GM12801 (cell line): ENCODE data around the gene GPX4.

Experiments
- TF ChIP-seq, protein P1 (sequence below): IDR thresholded peaks from one replicate; pipeline ENCODE4 v1.5.1; 2011; ENCODE audit warnings: control low read depth; ENCODE audit not compliant: insufficient read length; ENCODE audit errors: extremely low read depth

The GPX4 gene

DNA sequence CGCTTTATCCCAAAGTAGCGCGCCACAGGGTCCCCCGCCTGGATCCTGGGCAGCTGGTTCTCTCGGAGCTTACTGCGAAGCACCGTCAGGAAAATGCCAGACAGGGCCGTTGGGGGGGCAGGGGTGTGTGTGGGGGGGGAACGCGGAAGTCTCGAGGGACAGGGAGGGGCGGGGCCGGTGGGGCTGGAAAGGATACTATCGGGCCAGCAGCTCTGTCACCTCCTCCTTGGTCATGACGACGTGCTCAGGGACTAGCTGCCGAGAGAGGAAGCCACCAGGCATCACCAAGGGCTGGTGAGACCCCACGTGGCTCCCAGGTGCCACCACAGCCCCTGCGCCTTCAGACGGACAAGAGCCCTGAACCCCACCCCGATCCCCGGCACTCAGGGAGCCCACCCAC, 13.9 kb upstream of the GPX4 start:
- TF ChIP-seq, protein P1, sequence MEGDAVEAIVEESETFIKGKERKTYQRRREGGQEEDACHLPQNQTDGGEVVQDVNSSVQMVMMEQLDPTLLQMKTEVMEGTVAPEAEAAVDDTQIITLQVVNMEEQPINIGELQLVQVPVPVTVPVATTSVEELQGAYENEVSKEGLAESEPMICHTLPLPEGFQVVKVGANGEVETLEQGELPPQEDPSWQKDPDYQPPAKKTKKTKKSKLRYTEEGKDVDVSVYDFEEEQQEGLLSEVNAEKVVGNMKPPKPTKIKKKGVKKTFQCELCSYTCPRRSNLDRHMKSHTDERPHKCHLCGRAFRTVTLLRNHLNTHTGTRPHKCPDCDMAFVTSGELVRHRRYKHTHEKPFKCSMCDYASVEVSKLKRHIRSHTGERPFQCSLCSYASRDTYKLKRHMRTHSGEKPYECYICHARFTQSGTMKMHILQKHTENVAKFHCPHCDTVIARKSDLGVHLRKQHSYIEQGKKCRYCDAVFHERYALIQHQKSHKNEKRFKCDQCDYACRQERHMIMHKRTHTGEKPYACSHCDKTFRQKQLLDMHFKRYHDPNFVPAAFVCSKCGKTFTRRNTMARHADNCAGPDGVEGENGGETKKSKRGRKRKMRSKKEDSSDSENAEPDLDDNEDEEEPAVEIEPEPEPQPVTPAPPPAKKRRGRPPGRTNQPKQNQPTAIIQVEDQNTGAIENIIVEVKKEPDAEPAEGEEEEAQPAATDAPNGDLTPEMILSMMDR, result no peak

DNA sequence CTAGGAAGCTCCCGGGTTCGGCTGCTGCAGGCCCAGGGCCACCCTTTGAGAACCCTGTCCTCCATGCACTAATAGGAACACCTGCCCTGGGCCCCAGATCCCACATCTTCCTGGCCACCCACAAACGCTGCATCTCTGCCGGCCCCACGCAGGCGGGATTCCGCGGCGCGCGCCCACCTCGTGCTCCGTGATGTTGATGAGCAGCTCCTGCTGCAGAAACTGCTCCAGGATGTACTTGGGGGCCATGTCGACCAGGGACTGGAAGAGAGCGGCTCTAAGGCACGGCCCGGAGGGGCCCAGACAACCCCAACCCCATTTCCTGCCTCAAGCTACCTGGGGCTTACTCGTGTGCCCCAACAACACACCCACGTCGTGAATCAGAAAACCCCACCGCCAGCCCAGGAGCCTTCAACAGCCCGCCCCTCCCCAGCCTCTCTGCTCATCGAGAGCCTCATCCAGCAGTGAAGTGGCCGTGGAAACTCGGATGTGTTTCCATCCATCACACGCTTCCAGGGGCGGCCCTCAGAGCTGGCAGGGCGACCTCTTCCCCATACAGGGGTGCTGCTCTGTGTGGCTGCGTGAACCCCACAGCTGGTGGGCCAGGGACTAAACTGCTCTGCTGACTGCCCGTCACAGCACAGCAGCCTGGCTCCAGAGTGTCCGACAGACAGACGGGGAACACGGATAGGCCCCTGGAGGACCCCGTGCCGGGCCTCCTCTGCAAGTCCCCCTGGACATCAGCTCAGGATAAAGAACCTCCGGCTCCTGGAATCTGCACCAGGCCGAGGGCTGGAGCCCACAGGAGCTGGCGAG, 12.9 kb upstream of the GPX4 start:
- TF ChIP-seq, protein P1, result no peak

DNA sequence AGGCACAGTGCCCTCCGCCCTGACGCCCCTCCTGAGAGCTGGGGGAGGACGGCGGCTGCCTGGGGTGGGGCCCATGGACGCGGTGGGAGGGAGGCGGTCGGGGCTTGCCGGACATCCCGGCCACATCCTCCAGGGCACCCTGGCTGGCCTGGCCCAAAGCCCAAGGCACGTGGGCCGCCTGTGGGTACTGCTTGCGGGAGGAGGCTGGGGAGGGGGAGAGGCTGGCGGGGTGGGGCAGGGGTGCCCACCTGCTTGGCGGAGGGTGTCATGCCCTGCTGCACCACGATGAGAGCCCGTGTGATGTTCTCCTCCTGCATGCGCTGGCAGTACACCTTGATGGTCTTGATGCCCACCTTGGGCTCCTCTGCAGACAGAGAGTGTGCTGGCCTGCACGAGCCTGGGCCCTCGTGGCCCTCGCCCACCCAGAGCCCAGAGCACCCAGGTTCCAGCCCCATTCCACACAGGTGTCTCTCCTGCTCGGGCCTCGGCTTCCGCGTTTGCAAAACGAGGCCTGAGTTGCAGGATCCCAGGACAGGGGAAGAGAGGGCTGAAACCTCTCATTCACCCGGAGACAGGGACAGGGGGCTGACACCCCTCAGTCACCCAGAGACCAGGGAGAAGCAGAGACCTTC, 12.1 kb upstream of the GPX4 start:
- TF ChIP-seq, protein P1, result no peak

DNA sequence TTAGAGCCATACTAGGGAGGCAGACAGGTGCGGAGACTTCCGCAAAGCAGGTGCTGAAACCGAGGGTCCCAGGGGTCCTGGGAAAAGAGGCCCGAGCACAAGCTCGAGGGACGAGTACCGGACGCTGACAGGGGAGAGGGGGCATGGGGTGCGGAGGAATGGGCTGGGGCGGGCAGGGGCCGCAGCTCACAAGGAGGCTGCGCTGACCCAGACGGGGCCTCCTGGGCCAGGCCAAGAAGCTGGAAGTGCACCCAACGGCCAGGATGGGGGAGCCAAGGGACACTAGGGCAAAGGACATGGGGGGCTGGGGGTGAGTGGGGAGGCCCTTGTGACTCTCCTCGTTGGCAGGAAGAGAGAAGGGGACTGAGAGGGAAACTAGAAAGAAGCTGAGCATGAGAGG, 10.5 kb upstream of the GPX4 start:
- TF ChIP-seq, protein P1, result no peak

DNA sequence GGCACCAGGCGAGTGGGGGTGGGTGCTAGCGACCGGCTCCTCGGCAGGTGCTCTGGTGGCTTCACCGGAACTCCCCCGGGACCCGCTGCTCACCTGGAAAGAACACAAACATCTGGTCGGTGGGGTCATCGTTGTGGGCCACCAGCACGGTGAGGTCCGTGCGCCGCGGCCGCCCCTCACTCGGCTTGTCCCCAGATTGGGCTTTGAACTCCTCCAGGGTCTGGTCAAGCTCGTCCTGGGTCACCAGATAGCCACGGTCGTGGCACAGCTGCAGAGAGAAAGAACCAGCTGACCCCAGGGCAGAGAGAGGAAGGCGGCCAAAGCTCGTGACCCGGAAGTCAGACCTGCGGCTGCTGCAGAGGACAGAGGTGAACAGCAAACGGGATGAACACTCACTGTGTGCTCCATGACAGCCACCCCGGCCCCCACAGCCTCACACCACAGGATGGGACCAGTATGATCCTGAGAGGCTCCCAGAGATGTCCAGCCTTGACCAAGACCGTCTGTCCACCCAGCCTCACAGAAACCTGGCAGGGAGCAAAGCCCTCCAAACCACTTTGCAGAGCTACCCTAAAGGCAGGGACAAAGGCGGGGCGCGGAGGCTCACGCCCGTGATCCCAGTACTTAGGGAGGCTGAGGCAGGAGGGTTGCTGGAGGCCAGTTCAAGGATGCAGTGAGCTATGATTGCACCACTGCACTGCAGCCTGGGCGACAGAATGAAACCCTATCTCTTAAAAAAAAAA, 9.8 kb upstream of the GPX4 start:
- TF ChIP-seq, protein P1, result no peak

DNA sequence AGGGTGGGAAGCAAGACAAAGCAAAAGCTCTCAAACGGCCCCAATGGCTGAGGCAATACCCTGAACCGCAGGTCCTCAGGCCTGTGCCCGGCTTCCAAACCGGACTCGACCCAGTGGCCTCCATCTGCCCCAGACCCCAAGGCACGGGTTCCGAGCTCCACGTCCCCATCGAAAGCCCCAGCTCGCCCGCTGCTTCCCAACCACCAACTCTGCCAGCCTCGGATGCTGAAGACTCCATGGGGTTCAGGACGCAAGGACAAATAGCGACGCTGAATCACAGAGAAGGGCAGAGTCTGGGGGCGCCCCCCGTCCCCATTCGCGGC, 9.2 kb upstream of the GPX4 start:
- TF ChIP-seq, protein P1, result no peak

DNA sequence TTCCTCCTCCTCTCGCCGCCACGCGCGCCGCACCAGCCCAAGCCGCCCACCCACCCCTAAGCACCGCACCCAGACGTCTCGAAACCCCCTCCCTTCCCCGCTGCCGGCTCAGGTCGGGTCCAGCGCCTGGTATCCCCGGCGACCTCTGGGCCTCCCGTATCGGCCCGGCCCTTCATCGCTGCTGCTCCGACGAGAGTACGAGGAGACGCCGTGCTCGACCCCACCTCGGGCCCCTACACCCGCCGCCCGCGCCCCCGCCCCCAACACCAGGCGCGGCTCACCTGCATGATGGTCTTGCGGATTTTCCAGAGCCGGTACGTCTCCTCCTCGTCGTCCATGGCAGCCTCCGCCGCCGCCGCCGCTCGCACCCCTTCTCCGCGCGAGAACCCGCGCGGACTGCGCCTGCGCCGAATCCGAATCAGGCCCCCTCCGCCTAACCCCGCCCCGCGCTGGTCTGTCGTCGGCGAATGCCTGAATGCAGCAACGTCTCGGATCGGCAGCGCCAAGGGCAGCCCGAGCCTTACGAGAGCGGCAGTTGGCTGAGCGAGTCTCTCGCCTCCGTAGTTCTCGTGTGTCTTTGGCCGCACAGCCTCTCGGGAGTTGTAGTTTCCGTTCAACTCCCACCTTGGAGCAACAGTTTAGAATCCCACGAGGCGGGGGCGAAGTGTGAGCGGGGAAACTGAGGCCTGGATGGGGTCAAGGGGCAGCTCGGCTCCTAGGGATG, 8.7 kb upstream of the GPX4 start, which contains the start of gene POLR2E:
POLR2E (minus strand) TSS at position 398 of the 724 bp plus-strand sequence; CDS start at position 338, 60 bp downstream.
- TF ChIP-seq, protein P1, result no peak
